ENCODE data around the gene FAM114A1.

DNA sequence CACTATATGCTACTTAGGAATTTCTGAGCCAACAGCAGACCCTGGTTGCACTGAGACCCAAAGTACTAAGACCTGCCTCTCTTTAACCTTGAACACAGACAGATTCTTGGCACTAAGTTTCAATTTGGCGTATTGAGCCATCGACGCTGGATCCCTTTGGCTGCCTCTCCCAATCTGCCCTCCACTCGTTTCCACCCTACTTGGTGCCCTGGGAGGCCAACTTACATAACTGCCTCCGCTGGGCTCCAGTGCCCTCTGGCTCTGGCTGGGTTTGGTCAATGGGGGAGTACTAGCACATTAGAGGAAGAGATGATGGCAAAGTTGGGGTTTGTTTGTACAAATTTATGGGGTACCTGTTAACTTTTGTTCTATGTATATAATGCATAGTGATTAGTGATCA, 101.1 kb downstream of the FAM114A1 start:
- no peak for TF ChIP-seq EZH2 (IDR thresholded peaks at IDR 0.05; ENCODE audit: borderline replicate concordance, insufficient read depth, low read length, poor library complexity, severe bottlenecking)
- TF ChIP-seq, protein P1, sequence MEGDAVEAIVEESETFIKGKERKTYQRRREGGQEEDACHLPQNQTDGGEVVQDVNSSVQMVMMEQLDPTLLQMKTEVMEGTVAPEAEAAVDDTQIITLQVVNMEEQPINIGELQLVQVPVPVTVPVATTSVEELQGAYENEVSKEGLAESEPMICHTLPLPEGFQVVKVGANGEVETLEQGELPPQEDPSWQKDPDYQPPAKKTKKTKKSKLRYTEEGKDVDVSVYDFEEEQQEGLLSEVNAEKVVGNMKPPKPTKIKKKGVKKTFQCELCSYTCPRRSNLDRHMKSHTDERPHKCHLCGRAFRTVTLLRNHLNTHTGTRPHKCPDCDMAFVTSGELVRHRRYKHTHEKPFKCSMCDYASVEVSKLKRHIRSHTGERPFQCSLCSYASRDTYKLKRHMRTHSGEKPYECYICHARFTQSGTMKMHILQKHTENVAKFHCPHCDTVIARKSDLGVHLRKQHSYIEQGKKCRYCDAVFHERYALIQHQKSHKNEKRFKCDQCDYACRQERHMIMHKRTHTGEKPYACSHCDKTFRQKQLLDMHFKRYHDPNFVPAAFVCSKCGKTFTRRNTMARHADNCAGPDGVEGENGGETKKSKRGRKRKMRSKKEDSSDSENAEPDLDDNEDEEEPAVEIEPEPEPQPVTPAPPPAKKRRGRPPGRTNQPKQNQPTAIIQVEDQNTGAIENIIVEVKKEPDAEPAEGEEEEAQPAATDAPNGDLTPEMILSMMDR (IDR thresholded peaks at IDR 0.05; ENCODE audit: poor library complexity, severe bottlenecking): no peak
- no peak for TF ChIP-seq TAF1 (IDR thresholded peaks at IDR 0.05; ENCODE audit: low read depth)
- no peak for TF ChIP-seq MXI1 (conservative IDR thresholded peaks at IDR 0.05; ENCODE audit: poor library complexity, severe bottlenecking)
